ENCODE results near the gene FOXB2.
A peak's percentile ranks its signal among the peaks of the same experiment; 100 is the strongest.
"Not testable (repeated sequence)": the region's sequence is repeated elsewhere in the genome, so short reads cannot be mapped to it uniquely, and the experiment has no call there.

Gene FOXB2

DNA sequence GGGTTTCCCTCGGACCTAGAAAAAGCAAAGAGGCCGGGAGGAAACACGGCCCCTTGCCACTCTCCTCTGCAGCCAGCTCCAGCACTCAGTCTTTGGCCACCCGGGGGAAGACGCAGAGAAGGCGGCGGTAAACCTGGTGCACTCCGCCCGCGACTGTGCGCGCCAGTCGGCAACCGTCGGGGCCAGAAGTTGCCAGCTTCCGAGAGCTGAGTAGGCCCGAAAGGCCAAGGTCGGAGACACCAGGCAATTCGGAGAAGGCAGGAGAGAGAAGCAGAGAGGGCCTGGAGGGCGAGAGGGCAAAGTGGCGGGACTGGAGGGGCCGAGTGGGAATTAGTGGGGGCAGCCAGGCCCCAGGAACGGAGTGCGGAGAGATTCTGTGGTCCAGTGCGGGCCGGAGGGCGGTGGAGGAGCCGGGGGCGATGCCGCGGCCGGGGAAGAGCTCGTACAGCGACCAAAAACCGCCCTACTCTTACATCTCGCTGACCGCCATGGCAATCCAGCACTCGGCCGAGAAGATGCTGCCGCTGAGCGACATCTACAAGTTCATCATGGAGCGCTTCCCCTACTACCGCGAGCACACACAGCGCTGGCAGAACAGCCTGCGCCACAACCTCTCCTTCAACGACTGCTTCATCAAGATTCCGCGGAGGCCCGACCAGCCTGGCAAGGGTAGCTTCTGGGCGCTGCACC is at the start of gene FOXB2:
TSS of gene FOXB2 (plus strand) at position 420 of the 690 bp plus-strand sequence. CDS start at position 420, 0 bp downstream.
- no peak for TF ChIP-seq POLR2A (IDR thresholded peaks at IDR 0.05; ENCODE audit: low read depth, low read length)
- FAIRE-seq, result no peak
- no peak for DNase-seq (ENCODE audit: insufficient read length, low spot score)

DNA sequence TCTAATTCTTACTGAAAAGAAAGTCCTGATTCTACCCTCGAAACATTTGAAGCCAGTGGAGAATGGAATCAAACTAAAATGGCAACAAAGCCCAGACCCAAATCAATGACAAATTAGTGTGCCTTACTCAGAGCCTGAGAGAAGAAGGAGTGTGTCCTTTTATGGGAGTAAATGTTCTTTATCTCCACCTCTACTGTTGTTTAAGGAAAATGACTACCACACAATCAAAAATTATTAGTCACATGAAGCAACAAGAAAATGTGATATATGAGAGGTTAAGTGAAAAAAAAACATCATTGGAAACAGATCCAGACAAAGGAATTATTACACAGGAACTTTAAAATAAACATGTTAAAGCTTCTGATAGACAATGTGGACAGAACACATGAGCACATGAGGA is 49.7 kb upstream of the FOXB2 start:
- no peak for FAIRE-seq
- no peak for TF ChIP-seq POLR2A (IDR thresholded peaks at IDR 0.05; ENCODE audit: low read depth, low read length)
- no peak for DNase-seq (ENCODE audit: insufficient read length, low spot score)

DNA sequence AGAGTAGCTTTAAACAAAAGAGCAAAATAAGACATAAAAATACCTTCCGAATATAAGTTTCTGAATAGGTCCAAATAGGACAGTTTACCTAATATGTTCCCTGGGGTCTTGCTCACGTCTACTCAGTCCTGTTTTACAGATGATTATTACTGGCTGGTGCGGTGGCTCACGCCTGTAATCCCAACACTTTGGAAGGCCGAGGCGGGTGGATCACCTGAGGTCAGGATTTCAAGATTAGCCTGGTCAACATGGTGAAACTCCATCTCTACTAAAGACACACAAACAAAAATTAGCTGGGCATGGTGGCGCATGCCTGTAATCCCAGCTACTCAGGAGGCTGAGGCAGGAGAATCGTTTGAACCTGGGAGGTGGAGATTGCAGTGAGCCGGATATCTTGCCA is 40.6 kb upstream of the FOXB2 start:
- not testable (repeated sequence) for FAIRE-seq; DNase-seq (ENCODE audit: insufficient read length, low spot score)

DNA sequence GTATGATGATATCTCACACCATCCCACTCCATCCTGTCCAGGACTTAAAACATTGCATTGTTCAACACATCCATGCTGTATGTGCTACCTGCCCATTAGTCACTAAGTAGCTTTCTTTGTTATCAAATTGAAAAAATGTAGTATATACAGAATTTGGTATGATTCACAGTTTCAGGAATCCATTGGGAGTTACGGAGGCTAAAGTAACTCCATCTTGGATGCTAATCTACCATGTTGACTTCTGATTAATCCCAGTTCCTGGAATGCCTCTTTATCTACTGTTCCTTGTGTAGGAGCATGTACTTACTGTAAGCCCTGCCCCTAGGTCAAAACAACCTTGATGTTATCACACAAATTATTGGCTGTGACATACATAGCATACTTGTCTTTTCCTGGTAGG is 38.9 kb upstream of the FOXB2 start:
- no peak for TF ChIP-seq POLR2A (IDR thresholded peaks at IDR 0.05; ENCODE audit: low read depth, low read length)
- DNase-seq (ENCODE audit: insufficient read length, low spot score), result no peak
- peak; percentile 75 for FAIRE-seq

DNA sequence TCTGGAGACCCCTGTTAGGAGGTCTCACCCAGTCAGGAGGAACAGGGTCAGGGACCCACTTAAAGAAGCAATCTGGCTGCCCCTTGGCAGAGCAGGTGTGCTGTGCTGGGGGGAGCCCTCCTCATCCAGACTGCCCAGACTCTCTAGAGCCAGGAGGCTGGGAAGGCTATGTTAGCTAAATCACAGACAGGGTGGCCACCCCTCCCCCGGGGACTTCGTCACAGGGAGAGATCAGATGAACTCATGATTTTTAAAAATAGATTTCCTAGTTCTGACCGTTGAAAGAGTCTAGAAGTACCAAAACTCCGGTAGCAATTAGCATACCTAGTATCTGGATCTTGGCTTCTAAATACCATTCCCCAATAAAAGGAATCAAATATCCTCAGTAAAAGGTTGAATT is 35.0 kb upstream of the FOXB2 start:
- TF ChIP-seq POLR2A (IDR thresholded peaks at IDR 0.05; ENCODE audit: low read depth, low read length), result no peak
- DNase-seq (ENCODE audit: insufficient read length, low spot score), result no peak

DNA sequence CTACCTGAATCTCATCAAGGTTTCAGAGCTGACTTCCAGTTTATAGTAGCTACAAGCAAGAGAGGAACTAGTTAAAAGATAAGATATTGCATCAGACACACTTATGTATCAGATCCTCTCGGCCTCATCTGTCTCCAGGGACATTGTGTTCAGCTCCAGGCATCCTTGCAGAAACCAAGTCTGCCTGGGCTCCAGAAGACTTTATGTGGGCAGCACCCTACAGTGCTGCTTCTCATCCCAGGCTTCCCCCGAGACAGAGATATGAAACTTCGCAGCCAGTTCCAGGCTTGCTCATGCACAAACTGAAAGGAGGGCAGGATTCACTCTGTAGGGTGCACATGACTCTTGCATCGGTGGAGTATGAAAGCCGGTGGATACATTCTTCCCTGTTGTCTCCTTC is 33.9 kb upstream of the FOXB2 start:
- DNase-seq (ENCODE audit: insufficient read length, low spot score), result no peak
- FAIRE-seq, result no peak

More for the DNA sequence above, 35.0 kb upstream of the FOXB2 start:
- FAIRE-seq, result no peak

GRCh38 chr9:76987594-76988200 is 31.8 kb upstream of the FOXB2 start:
- TF ChIP-seq POLR2A (IDR thresholded peaks at IDR 0.05; ENCODE audit: low read depth, low read length), result no peak
- DNase-seq (ENCODE audit: insufficient read length, low spot score) (peak; percentile 61), FAIRE-seq (peak; percentile 98)

More for the DNA sequence above, 33.9 kb upstream of the FOXB2 start:
- no peak for TF ChIP-seq POLR2A (IDR thresholded peaks at IDR 0.05; ENCODE audit: low read depth, low read length)

- TF ChIP-seq POLR2A (IDR thresholded peaks at IDR 0.05; ENCODE audit: low read depth, low read length), result no peak
- DNase-seq (ENCODE audit: insufficient read length, low spot score), result no peak
- FAIRE-seq, result no peak
These were observed 30.5 kb upstream of the FOXB2 start for GRCh38 chr9:76988941-76989340.

- FAIRE-seq, result no peak
- no peak for TF ChIP-seq POLR2A (IDR thresholded peaks at IDR 0.05; ENCODE audit: low read depth, low read length)
- DNase-seq (ENCODE audit: insufficient read length, low spot score), result no peak
These were observed 30.0 kb upstream of the FOXB2 start for GRCh38 chr9:76989501-76989900.

- peak; percentile 23 for DNase-seq (ENCODE audit: insufficient read length, low spot score)
- no peak for TF ChIP-seq POLR2A (IDR thresholded peaks at IDR 0.05; ENCODE audit: low read depth, low read length)
- FAIRE-seq, result peak; percentile 15
These were observed 22.8 kb upstream of the FOXB2 start for GRCh38 chr9:76996700-76997099.

GRCh38 chr9:76999261-76999660 is 20.2 kb upstream of the FOXB2 start:
- no peak for TF ChIP-seq POLR2A (IDR thresholded peaks at IDR 0.05; ENCODE audit: low read depth, low read length)
- no peak for DNase-seq (ENCODE audit: insufficient read length, low spot score)
- no peak for FAIRE-seq

- DNase-seq (ENCODE audit: insufficient read length, low spot score), result no peak
- TF ChIP-seq POLR2A (IDR thresholded peaks at IDR 0.05; ENCODE audit: low read depth, low read length), result no peak
- FAIRE-seq, result no peak
These were observed 19.1 kb upstream of the FOXB2 start for GRCh38 chr9:77000330-77000729.

- DNase-seq (ENCODE audit: insufficient read length, low spot score) (no peak), FAIRE-seq (no peak)
- no peak for TF ChIP-seq POLR2A (IDR thresholded peaks at IDR 0.05; ENCODE audit: low read depth, low read length)
These were observed 16.1 kb upstream of the FOXB2 start for GRCh38 chr9:77003366-77003765.

DNA sequence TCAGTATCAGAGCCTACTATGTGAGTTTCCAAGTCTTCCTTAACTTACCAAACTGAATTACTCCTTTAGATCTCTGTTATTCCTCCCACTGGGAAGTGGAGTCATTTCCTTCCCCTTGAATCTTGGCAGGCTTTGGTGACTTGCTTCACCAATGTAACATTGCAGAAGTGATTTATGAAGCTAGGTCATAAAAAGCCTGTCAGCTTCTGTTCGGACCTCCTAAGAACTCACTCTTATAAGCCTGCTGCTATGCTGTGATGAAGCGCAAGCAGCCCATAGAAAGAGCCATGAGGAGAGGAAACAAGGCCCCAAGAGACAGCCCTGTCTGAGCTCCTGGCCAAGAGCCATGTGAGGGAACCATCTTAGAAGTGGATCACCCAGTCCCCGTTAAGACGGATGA is 14.2 kb upstream of the FOXB2 start:
- TF ChIP-seq POLR2A (IDR thresholded peaks at IDR 0.05; ENCODE audit: low read depth, low read length), result no peak
- FAIRE-seq (no peak), DNase-seq (ENCODE audit: insufficient read length, low spot score) (no peak)

GRCh38 chr9:77010527-77010926 is 8.9 kb upstream of the FOXB2 start:
- FAIRE-seq (no peak), DNase-seq (ENCODE audit: insufficient read length, low spot score) (no peak)
- no peak for TF ChIP-seq POLR2A (IDR thresholded peaks at IDR 0.05; ENCODE audit: low read depth, low read length)
